ENCODE data around the gene MYO9B.
"Not testable (repeated sequence)": the region's sequence is repeated elsewhere in the genome, so short reads cannot be mapped to it uniquely, and the experiment has no call there.

DNA sequence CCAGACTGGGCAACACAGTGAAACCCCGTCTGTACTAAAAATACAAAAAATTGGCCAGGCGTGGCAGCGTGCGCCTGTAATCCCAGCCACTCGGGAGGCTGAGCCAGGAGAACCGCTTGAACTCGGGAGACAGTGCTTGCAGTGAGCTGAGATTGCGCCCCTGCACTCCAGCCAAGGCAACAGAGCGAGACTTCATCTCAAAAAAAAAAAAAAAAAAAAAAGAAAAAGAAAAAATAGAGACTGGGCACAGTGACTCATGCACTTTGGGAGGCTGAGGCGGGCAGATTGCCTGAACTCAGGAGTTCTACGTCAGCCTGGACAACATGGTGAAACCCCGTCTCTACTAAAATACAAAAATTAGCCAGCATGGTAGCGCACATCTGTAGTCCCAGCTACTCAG, 69.2 kb downstream of the MYO9B start:
- TF ChIP-seq, protein P1, sequence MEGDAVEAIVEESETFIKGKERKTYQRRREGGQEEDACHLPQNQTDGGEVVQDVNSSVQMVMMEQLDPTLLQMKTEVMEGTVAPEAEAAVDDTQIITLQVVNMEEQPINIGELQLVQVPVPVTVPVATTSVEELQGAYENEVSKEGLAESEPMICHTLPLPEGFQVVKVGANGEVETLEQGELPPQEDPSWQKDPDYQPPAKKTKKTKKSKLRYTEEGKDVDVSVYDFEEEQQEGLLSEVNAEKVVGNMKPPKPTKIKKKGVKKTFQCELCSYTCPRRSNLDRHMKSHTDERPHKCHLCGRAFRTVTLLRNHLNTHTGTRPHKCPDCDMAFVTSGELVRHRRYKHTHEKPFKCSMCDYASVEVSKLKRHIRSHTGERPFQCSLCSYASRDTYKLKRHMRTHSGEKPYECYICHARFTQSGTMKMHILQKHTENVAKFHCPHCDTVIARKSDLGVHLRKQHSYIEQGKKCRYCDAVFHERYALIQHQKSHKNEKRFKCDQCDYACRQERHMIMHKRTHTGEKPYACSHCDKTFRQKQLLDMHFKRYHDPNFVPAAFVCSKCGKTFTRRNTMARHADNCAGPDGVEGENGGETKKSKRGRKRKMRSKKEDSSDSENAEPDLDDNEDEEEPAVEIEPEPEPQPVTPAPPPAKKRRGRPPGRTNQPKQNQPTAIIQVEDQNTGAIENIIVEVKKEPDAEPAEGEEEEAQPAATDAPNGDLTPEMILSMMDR (IDR thresholded peaks at IDR 0.05; ENCODE audit: low read depth, low read length, poor library complexity, severe bottlenecking): not testable (repeated sequence)
- TF ChIP-seq EZH2phosphoT487 (IDR thresholded peaks at IDR 0.05; ENCODE audit: borderline replicate concordance, low read length): not testable (repeated sequence)
